Activated CD4-positive, alpha-beta T cell treated with anti-CD3 and anti-CD28 coated beads, Interleukin-2, amount 50 U/mL, for 16 hours (primary cell): ENCODE data around the gene PRODH2.

Experiments used
- DNase-seq: peaks from one replicate; pipeline ENCODE4 v3.0.0-alpha.2; 2020

PRODH2 gene

DNA sequence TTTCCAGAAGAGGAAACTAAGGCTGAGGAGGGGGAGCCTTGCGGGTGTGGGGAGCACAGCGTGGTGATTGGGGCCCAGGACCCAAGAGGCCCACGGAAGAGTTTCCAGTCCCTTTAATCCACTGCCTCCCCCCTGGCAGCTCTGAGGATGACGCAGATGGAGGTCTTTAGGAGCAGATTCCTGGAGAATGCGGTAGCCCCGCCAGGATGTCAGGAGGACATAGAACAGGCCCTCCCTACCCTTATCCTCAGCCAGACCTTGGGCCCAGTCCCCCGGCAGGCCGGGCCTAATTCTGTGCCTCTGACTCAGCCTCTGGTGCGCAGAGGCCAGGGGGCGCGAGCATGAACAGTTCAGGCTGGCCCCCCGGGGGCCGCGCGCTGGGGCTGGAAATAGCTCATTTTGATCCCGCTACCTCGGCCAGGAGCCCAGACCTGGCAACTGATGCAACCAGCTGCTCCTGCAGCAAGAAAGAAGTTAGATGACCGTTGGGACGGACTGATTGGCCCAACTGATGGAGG, 55.4 kb downstream of the PRODH2 start:
- DNase-seq = peak; percentile 30

DNA sequence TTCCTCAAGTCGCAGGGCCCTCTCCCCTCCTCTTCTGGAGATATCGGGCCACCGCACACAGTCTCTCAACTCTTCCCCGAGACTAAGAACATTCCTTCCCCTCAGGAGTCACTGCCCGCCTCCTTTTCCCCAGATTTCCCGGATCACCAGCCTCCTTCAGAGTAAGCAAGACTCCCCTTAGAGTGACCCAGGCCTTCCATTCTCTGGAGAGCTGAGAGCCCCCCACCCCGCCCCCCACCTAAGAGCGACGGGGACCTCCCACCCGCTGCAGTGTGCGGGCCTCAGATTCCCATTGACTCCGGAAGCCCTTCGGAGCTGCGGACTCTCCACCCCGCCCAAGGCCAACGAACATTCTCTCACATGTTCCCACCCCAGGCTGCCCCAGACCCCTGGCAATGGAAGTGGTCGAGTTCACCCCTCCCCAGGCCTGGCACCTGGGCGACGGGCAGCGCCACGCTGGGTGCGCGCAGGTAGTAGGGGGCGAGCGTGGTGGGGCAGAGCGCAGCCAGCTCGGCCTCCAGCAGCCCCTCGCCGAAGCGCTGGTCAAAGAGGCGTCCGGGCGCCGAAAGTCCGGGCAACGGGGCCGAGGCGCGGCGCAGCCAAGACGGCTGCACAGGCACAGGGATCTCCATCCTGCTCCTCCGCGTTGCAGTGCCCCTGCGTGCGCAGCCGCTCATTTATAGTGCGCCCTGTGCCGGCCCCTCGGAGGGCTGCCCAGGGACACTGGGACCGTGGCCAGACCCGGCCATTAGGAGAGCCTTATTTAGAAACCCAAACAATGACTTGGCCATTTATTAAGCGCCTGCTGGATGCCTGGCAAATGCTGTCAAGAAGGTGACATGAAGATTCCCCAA, 56.0 kb downstream of the PRODH2 start, which contains the start of gene HSPB6:
Gene HSPB6 (minus strand): TSS at position 653 of the 854 bp plus-strand sequence. CDS start 21 bp downstream, at position 632.
- no peak for DNase-seq

DNA sequence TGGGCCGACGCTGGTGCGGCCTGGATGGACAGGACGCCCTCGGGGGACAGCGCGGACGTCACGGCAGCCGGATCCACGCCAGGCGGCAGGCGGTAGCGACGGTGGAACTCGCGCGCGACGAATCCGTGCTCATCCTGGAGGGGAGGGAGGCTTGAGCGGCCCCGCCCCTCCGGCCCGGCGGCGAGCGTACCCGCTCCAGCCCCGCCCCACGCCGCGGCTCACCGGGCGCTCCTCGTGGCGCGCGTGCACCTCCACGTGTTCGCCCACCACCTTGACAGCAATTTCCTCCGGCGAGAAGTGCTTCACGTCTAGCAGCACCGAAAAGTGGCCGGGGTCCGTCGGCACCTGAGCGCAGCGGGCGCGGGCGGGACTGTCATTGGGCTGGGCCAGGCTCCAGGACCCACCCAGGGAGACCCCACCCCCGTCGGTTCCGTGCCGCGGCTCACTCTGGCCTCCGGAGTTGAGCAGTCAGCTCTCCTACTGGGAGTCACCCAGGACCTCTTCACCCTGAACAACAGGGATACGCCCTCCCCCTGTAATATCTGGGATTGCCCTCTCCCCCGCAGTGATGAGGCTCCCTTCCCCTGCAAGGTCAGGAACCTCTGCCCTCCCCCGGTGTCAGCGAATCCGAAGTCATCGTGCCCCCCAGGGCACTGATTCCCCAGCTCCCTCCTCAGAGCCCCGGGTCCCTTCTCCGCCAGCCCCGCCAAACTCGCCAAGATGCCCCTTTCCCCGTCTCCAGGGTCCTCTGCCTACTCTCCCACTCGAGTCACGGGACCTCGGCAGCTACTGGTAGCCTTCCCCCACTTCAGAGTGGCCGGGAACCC, 56.9 kb downstream of the PRODH2 start:
- peak; percentile 32 for DNase-seq

DNA sequence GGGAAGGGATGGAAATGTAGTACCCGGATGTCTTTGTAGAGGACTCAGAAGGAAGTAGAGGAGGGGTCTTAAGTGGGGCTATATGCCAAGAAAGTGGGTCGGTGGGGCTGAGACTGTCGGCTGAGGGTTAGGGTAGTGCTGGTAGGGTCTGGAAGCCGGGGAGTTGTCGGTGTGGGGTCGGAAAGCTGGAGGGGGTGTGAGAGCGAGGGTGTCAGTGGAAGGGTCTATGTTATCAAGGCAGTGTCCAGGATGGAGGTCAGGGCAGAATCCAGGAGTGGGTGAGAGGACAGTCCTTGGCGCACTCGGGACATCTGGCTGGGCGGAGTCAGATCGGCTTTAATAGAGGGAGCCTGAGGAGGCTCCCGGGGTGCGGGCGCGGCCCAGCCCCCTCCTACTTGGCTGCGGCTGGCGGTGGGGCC, 57.5 kb downstream of the PRODH2 start:
- DNase-seq = no peak

DNA sequence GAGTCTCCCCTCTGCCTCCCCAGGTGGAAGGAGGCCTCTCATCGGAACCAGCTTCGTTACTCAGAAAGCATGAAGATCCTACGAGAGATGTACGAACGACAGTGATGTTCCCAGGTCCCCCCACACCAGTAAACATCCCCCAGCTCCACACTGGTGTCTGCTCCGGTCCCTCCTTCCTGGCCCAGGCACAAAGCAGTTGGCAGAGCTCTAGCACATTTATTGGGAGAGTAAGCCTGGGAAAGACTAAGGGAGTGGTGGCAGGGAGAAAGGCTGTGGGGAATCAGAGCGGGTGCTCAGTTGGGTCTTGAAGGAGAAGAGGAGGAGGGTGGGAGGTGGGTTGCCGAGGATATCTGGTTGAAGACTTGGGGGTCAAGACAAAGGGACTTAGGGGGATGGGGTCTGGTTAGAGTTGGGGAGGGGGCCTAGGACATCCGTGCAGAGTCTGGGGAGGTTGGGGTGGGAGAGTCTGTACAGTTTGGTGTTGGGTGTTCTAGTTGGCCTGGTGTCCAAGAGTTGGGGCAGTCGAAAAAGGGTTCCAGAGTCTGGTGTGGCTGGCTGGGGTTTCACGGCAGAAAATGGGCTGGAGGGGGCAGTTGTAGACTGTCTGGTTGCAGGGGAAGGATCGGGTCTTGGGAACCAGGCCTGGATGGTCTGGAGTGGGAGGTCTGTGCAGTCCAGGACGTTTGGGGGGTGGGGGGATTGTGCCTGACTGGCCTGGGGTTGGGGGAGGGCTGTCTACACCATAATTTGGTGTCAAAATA, 58.1 kb downstream of the PRODH2 start:
- no peak for DNase-seq

DNA sequence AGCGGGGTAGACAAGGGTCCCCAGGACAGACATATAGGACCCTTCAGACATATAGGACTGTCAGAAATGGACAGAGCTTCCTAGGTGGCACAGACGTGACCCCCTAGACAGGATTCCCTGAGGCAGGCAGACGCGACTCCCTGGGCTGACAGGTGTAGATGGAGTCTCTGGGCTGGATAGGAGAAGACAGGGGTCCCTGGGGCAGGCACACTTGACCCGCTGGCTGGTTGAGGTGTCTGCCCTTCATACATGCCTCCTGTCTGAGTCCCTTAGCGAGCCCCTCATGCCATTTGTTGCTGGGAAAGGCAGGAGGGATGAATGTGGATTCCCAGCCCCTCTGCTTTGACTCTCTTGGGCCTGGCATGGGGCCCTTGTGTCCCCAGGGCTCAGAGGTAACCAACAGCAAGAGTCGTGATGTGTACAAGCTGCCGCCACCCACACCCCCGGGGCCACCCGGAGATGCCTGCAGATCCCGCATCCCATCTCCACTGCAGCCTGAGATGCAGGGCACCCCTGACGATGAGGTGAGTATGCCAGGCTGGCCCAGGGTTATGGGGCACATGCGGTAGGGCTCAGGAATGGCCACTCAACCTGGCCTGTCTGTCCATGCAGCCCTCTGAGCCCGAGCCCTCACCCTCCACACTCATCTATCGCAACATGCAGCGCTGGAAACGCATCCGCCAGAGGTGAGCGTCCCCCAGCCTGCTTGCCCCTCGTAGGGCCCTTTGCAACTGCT, 58.8 kb downstream of the PRODH2 start:
- DNase-seq = no peak

DNA sequence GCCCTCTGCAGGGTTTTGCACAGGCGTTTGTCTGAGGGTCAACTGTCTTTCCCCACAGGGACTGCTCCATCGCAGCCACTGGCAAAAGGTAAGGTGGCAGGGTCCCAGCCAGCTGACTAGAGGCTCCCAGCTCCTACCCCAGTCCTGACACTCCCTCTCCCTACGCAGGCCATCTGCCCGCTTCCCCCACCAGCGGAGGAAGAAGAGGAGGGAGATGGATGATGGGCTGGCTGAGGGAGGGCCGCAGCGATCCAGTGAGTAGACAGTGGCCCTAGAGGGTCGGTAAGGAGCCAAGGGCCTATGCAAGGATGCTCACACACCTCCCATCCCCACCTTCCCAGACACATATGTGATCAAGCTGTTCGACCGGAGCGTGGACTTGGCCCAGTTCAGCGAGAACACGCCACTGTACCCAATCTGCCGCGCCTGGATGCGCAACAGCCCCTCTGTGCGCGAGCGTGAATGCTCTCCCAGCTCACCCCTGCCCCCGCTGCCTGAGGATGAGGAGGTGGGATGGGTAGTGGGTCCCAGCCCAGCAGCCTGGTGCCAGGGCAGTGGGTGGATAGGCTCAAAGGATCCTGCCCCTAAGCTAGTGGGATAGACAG, 59.8 kb downstream of the PRODH2 start:
- DNase-seq = no peak

DNA sequence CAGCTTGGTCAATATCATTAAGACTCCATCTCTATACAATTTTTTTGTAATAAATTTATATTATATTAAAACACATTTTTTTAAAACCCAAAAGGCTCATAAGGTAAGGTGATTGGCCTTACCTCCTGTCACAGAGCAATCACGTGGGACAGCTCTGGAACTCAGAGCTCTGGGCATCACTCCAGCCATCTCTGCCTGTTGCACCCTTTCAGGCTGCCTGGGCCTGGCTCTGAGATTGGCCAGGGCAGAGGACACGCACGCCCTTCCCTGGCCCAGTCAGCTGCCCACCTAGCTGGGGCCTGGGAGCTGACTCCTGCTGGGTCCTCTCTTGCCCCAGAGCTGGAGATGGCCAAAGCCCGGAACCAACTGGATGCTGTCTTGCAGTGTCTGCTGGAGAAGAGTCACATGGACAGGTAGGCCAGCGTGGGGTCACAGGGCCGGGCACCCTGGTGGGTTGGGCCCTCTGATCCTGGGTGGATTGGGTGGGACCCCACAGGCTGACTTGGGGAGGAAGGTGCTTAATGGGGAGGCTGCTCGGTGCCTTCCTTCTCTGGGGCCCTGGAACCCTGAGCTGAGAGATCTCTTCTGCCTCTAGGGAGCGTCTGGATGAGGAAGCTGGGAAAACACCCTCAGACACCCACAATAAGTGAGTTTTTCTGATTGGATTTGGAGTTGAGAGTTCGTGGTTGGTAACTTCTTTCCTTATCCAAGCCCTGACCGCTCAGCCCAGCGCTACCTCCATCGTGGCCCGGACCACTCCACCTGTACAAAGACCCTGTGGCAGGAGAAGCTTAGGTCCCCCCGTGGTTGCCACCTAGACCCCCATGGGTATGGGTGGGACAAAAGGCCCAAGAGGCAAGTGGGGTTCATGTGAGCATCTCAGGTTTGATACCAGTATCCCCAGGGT, 60.6 kb downstream of the PRODH2 start:
- DNase-seq = no peak

DNA sequence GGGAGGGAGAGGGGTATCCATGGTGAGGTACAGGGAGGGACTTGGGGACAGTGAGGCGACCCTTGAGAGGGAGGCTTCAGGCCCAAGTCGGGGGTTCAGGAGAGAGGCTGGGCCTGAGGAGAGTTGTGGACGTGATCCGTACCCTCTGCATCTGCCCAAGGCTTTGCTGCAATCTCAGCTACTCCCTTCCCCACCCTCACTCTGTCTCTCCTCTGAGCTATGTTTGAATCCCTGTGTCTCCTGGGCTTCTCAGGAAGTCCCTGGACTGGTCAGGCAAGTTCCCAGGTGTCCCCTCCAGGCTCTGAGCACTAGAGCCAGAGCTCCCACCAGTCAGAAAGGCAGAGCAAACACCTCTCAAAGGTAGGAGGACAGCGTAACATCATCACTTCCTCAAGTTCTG, 62.5 kb downstream of the PRODH2 start:
- no peak for DNase-seq
